GM23338 (cell line): ENCODE data around the gene GAS6. TPM values are rescaled to one million over a fixed set of nuclear protein-coding genes. Genes with fewer than 3 reads are reported as not detected.

Experiments used
- ATAC-seq: fragments of 200-7000 bp; cut with Tn5 transposase; 3 replicates; pipeline ENCODE4 v1.9.1; 2020
- DNase-seq: peaks from one replicate; pipeline ENCODE4 v3.0.0-alpha.2; 2015; ENCODE audit warnings: low spot score
- H2AFZ ChIP-seq: fragments of 200-600 bp; sonication (generic); 2 replicates; pipeline ENCODE4 v1.8.0; 2016; ENCODE audit warnings: antibody characterized with exemption, mild to moderate bottlenecking, moderate library complexity
- H3F3A ChIP-seq: fragments of 200-600 bp; sonication (generic); replicated peaks from 2 replicates; pipeline ENCODE4 v1.8.0; 2017; ENCODE audit warnings: antibody characterized with exemption, mixed run types, low read depth
- H3K27ac ChIP-seq: fragments of 200-600 bp; sonication (generic); 2 replicates; pipeline ENCODE4 v1.6.1; 2016; ENCODE audit warnings: low read depth
- H3K27me3 ChIP-seq: fragments of 200-600 bp; sonication (generic); 2 replicates; pipeline ENCODE4 v1.8.0; 2016; ENCODE audit warnings: mild to moderate bottlenecking, mixed run types, moderate library complexity; ENCODE audit not compliant: insufficient read depth
- H3K36me3 ChIP-seq: fragments of 200-600 bp; sonication (generic); 2 replicates; pipeline ENCODE4 v1.8.0; 2016; ENCODE audit warnings: mild to moderate bottlenecking; ENCODE audit not compliant: insufficient read depth
- H3K4me1 ChIP-seq: fragments of 200-600 bp; sonication (generic); 2 replicates; pipeline ENCODE4 v1.8.0; 2016; ENCODE audit warnings: mild to moderate bottlenecking, moderate library complexity; ENCODE audit not compliant: insufficient read depth
- H3K4me2 ChIP-seq: fragments of 200-600 bp; sonication (generic); 2 replicates; pipeline ENCODE4 v1.7.1; 2017; ENCODE audit warnings: mixed run types
- H3K4me3 ChIP-seq: fragments of 200-600 bp; sonication (generic); 2 replicates; pipeline ENCODE4 v1.6.1; 2016; ENCODE audit warnings: mixed run types
- H3K79me2 ChIP-seq: fragments of 200-600 bp; sonication (generic); replicated peaks from 2 replicates; pipeline ENCODE4 v1.8.0; 2017; ENCODE audit warnings: mild to moderate bottlenecking; ENCODE audit not compliant: insufficient read depth
- H3K9me2 ChIP-seq: fragments of 200-600 bp; sonication (generic); 2 replicates; pipeline ENCODE4 v1.8.0; 2017; ENCODE audit not compliant: insufficient read depth
- H4K20me1 ChIP-seq: fragments of 200-600 bp; sonication (generic); replicated peaks from 2 replicates; pipeline ENCODE4 v1.8.0; 2017; ENCODE audit warnings: mild to moderate bottlenecking; ENCODE audit not compliant: insufficient read depth
- H3K27ac Mint-ChIP-seq: 2 replicates; pipeline ENCODE4 v1.8.0; 2020; ENCODE audit warnings: inconsistent platforms, mild to moderate bottlenecking, moderate library complexity, mixed read lengths
- H3K27me3 Mint-ChIP-seq: 3 replicates; pipeline ENCODE4 v1.8.0; 2022; ENCODE audit warnings: low read depth, mild to moderate bottlenecking, moderate library complexity, mixed read lengths, inconsistent platforms; ENCODE audit not compliant: insufficient read depth, poor library complexity
- H3K36me3 Mint-ChIP-seq: 3 replicates; pipeline ENCODE4 v1.8.0; 2021; ENCODE audit warnings: low read depth, mild to moderate bottlenecking, inconsistent platforms, moderate library complexity, mixed read lengths
- H3K4me1 Mint-ChIP-seq: 3 replicates; pipeline ENCODE4 v1.8.0; 2020; ENCODE audit warnings: mild to moderate bottlenecking, inconsistent platforms, mixed read lengths
- H3K4me3 Mint-ChIP-seq: 3 replicates; pipeline ENCODE4 v1.8.0; 2021; ENCODE audit warnings: moderate library complexity, mild to moderate bottlenecking, inconsistent platforms, mixed read lengths
- H3K9me3 Mint-ChIP-seq: 3 replicates; pipeline ENCODE4 v1.8.0; 2020; ENCODE audit warnings: moderate library complexity, mild to moderate bottlenecking, inconsistent platforms, mixed read lengths
- CTCF ChIP-seq, 2 experiments: fragments of 200-600 bp in 1 of 2; sonication (generic) in 1 of 2; conservative IDR thresholded peaks; 2 replicates each; pipeline versions ENCODE4 v1.5.1 to v1.6.1; 2016 to 2017; ENCODE audit warnings: antibody characterized with exemption in 2 of 2, low read depth in 2 of 2, mild to moderate bottlenecking in 2 of 2, moderate library complexity in 1 of 2
- EZH2phosphoT487 ChIP-seq: fragments of 200-600 bp; sonication (generic); IDR thresholded peaks from one replicate; pipeline ENCODE4 v1.8.1; 2018; ENCODE audit warnings: antibody characterized with exemption; ENCODE audit not compliant: unreplicated experiment
- JUNB ChIP-seq: IDR thresholded peaks from one replicate; pipeline ENCODE4 v1.6.1; 2016; ENCODE audit warnings: antibody characterized with exemption; ENCODE audit not compliant: unreplicated experiment
- POLR2AphosphoS5 ChIP-seq: IDR thresholded peaks from 2 replicates; pipeline ENCODE4 v1.6.1; 2016; ENCODE audit warnings: antibody characterized with exemption, low read depth
- ZNF462 ChIP-seq: fragments of 250-450 bp; sonication (Bioruptor Pico); IDR thresholded peaks from 2 replicates; pipeline ENCODE4 v1.5.0; 2020; ENCODE audit warnings: mild to moderate bottlenecking, moderate library complexity
- polyA plus RNA-seq: library from polyadenylated mRNA; unstranded; fragments of >200 nt; fragmentation: Nextera tagmentation; extraction: Ambion mirVana; gene quantifications from 2 replicates; pipeline ENCODE4 v1.2.1, GENCODE V29; 2016
- total RNA-seq: library from RNA; depleted of rRNA; stranded (reverse); fragments of >200 nt; shearing (Covaris generic); gene quantifications from 2 replicates; pipeline ENCODE4 v1.2.3, GENCODE V29; 2014

GAS6 gene
- total and polyA plus RNA-seq, 2 experiments from 2014 or later: 7.9 to 21.2 TPM

- Histone ChIP-seq H3K79me2 (no peaks in the 10 kb centered on the region), H3K9me2 (peaks cover 9% of the 10 kb centered on the region), H3K27me3 (no peaks in the 10 kb centered on the region), H3K4me2 (no peak overlapping the region), H4K20me1 (no peaks in the 10 kb centered on the region), H3K4me3 (no peak overlapping the region), H3K27ac (no peak overlapping the region), H3F3A (no peaks in the 10 kb centered on the region), H2AFZ (no peak overlapping the region), H3K36me3 (no peaks in the 10 kb centered on the region), H3K4me1 (peaks cover 4% of the 10 kb centered on the region)
- DNase-seq (no peak), ATAC-seq (no peak)
- peaks cover 3% of the 10 kb centered on the region; the same call in 1 of the 3 replicates for H3K36me3 Mint-ChIP-seq
- no peak for TF ChIP-seq EZH2phosphoT487
- no peak for TF ChIP-seq JUNB
- no peak for TF ChIP-seq POLR2AphosphoS5
- TF ChIP-seq CTCF (conservative IDR thresholded peaks at IDR 0.05; ENCODE audit: low read depth in 2 of 2): no peak
- TF ChIP-seq ZNF462: no peak
- H3K4me1 Mint-ChIP-seq: peaks cover 23% of the 10 kb centered on the region
- H3K4me3 Mint-ChIP-seq: no peak overlapping the region
- peaks cover 3% of the 10 kb centered on the region; the same call in 1 of the 3 replicates for H3K9me3 Mint-ChIP-seq
- H3K27me3 Mint-ChIP-seq: peaks cover 6% of the 10 kb centered on the region
- no peak overlapping the region for H3K27ac Mint-ChIP-seq
These were observed 22.8 kb upstream of the GAS6 start for GRCh38 chr13:113886561-113887112.
